A549 treated with GW870086 at 1 μM for 4 hours (cell line): ENCODE measurements around the gene CDK11B. TPM values are rescaled to one million over a fixed set of nuclear protein-coding genes. Genes with fewer than 3 reads are reported as not detected.

Experiments used
- total RNA-seq: library from RNA; stranded (reverse); fragments of 200-300 nt; extraction: Qiagen RNA extraction; gene quantifications from 5 replicates; pipeline ENCODE4 v1.2.3, GENCODE V29; 2022; ENCODE audit warnings: low read depth

The CDK11B gene
- 23.7 to 26.4 TPM (median 23.8 TPM) in 5 replicates for total RNA-seq

GRCh38 chr1:1658583-1659549 lies at the start of gene CDK11B:
Gene CDK11B (minus strand): TSS chr1:1659004. CDS start chr1:1657485, 1,519 bp downstream.

GRCh38 chr1:1692714-1693647 lies 34.2 kb upstream of the CDK11B start, which contains the start of gene SLC35E2B:
Gene SLC35E2B (minus strand): TSS chr1:1692795. CDS start chr1:1676699, 16,096 bp downstream.

GRCh38 chr1:1631782-1632420 lies 26.9 kb downstream of the CDK11B start, which contains the start of gene MMP23B:
Gene MMP23B (plus strand): TSS chr1:1632173. CDS start chr1:1632219, 46 bp downstream.

GRCh38 chr1:1615256-1616044 lies 43.4 kb downstream of the CDK11B start, which contains the start of gene MIB2:
Gene MIB2 (plus strand): TSS chr1:1615500. CDS start chr1:1623453, 7,953 bp downstream.

GRCh38 chr1:1599935-1600860 lies 58.6 kb downstream of the CDK11B start, which contains the start of gene FNDC10:
Gene FNDC10 (minus strand): TSS chr1:1600135. CDS start chr1:1600015, 120 bp downstream.

Other genes with a start within 250 kb of the CDK11B start
- gene ANKRD65, start 237.7 kb downstream of the CDK11B start, total RNA-seq, result 0.06 TPM in 1 of 5 replicates, not detected in the others
- gene VWA1, start 223.3 kb downstream of the CDK11B start, total RNA-seq, result 4.4 to 16.3 TPM (median 14.5 TPM) in 5 replicates
- not detected in 5 replicates for gene ATAD3C, start 209.3 kb downstream of the CDK11B start, total RNA-seq
- 1.4 to 3.9 TPM (median 2.9 TPM) in 5 replicates for gene ATAD3B, start 187.2 kb downstream of the CDK11B start, total RNA-seq
- gene ATAD3A, start 146.8 kb downstream of the CDK11B start, total RNA-seq, result 28.5 to 39.6 TPM (median 37.7 TPM) in 5 replicates
- 0.39 to 0.81 TPM (median 0.44 TPM) in 4 of 5 replicates, not detected in the other for gene TMEM240, start 118.4 kb downstream of the CDK11B start, total RNA-seq
- gene SSU72, start 84.1 kb downstream of the CDK11B start, total RNA-seq, result 84.7 to 113 TPM (median 104 TPM) in 5 replicates
- 5.4 to 8.5 TPM (median 8.1 TPM) in 5 replicates for gene FNDC10, start 58.9 kb downstream of the CDK11B start, total RNA-seq
- 8.4 to 19.3 TPM (median 17.3 TPM) in 5 replicates for gene MIB2, start 43.5 kb downstream of the CDK11B start, total RNA-seq
- 0.51 to 0.88 TPM (median 0.54 TPM) in 5 replicates for gene MMP23B, start 26.8 kb downstream of the CDK11B start, total RNA-seq
- gene SLC35E2B, start 33.8 kb upstream of the CDK11B start, total RNA-seq, result 9.1 to 12.8 TPM (median 12.1 TPM) in 5 replicates
- 19.1 to 25.9 TPM (median 23.5 TPM) in 5 replicates for gene CDK11A, start 65.4 kb upstream of the CDK11B start, total RNA-seq
- gene NADK, start 119.5 kb upstream of the CDK11B start, total RNA-seq, result 27.9 to 40.6 TPM (median 35.7 TPM) in 5 replicates
- 174 to 207 TPM (median 197 TPM) in 5 replicates for gene GNB1, start 232.1 kb upstream of the CDK11B start, total RNA-seq